Adrenal gland (tissue), 12 donors: ENCODE measurements around the gene CUL2. TPM values are rescaled to one million over a fixed set of nuclear protein-coding genes. Genes with fewer than 3 reads are reported as not detected.

Source experiments
- DNase-seq, 7 donors: peaks; one replicate each; pipeline ENCODE4 v3.0.0-alpha.2; 2019 to 2020
- H3K27ac ChIP-seq, 5 donors: fragments of 200-600 bp; sonication (generic) in 4 of 5; 1 replicate in 3 of 5; 2 replicates in 2 of 5; pipeline versions ENCODE4 v1.5.1 to v1.8.0; 2016 to 2020; ENCODE audit warnings: mild to moderate bottlenecking in 1 of 5
- H3K27me3 ChIP-seq: fragments of 200-600 bp; 2 replicates; pipeline ENCODE4 v1.8.0; 2021
- H3K36me3 ChIP-seq, 2 donors: fragments of 200-600 bp; replicated peaks in 1 of 2; 1 replicate in 1 of 2; 2 replicates in 1 of 2; pipeline versions ENCODE4 v1.5.1 to v1.8.0; 2018 to 2022
- H3K4me1 ChIP-seq, 2 donors: fragments of 200-600 bp; replicated peaks in 1 of 2; 1 replicate in 1 of 2; 2 replicates in 1 of 2; pipeline versions ENCODE4 v1.5.1 to v1.8.0; 2018 to 2021
- H3K4me3 ChIP-seq, 4 donors: fragments of 200-600 bp; sonication (generic) in 3 of 4; one replicate each; pipeline ENCODE4 v1.5.1; 2016 to 2018
- H3K9me3 ChIP-seq, 3 donors: fragments of 200-600 bp; sonication (generic) in 1 of 3; replicated peaks in 1 of 3; 1 replicate in 2 of 3; 2 replicates in 1 of 3; pipeline versions ENCODE4 v1.5.1 to v1.8.0; 2016 to 2021
- POLR2A ChIP-seq, 2 donors: fragments of 450-650 bp; IDR thresholded peaks; one replicate each; pipeline ENCODE4 v1.6.1; 2017; ENCODE audit warnings: antibody characterized with exemption in 2 of 2, mild to moderate bottlenecking in 2 of 2, moderate library complexity in 1 of 2
- WGBS, 4 donors: extraction: QIAGEN DNeasy Blood & Tissue Kit in 2 of 4; methylation state at CpG; one replicate each; pipeline versions ENCODE4 v1.1.5 to v1.1.7; 2013 to 2017; 5-methylcytosine and 5-hydroxymethylcytosine counted together
- intact Hi-C, 2 donors: fragments of 100-400 bp; cut with DNase I; formaldehyde crosslinking; loops; one replicate each; pipeline versions ENCODE4 v1.14.1 to v1.15.0; 2022 to 2023
- polyA plus RNA-seq, 3 donors: library from polyadenylated mRNA; stranded (reverse); fragments of 200-250 nt in 2 of 3; fragments of 350-450 nt in 1 of 3; fragmentation: Illumina TruSeq in 1 of 3; extraction: RNeasy Lipid Tissue Mini Kit (QIAGEN cat#74804) in 1 of 3; gene quantifications; one replicate each; pipeline ENCODE4 v1.2.3, GENCODE V29; 2013 to 2014
- total RNA-seq, 9 donors: library from RNA; depleted of rRNA in 4 of 9; stranded (reverse); fragments of >200 nt in 4 of 9; fragments of 120-200 nt in 1 of 9; fragmentation: NEBNext Ultra II Directional in 1 of 9; extraction: Animal tissue kit (Norgen Biotek cat#: 25700) in 1 of 9; gene quantifications; one replicate each; pipeline versions ENCODE4 v1.1.0 to v1.2.4, GENCODE V29; 2013 to 2023
- TF ChIP-seq, protein P1 (sequence below), 6 experiments: fragments of 450-650 bp in 4 of 6; fragments of 200-600 bp in 2 of 6; sonication (generic) in 1 of 6; IDR thresholded peaks; 1 replicate in 5 of 6; 2 replicates in 1 of 6; pipeline versions ENCODE4 v1.5.1 to v1.8.0; 2016 to 2021; ENCODE audit warnings: antibody characterized with exemption in 6 of 6, mild to moderate bottlenecking in 2 of 6, moderate library complexity in 1 of 6
- donor health status: healthy with polysubstance abuse.
- donor health status: Bipolar disorder and iron deficiency.
- donor health status: DM: yes; HTN: yes; CAD: no.
- donor health status: DM: no; HTN: no; CAD: no.
- donor health status: DM: no; HTN: no; CAD: no.
- donor health status: DM: yes; HTN: yes; CAD: no.

CUL2 gene
- total and polyA plus RNA-seq, 12 donors, result 6.2 to 52.2 (median 26.1) TPM

GRCh38 chr10:35127289-35127891 lies 37.2 kb upstream of the CUL2 start:
- peak; percentile 61 to 81 (median 69) for DNase-seq
- no peaks in the 10 kb centered on the region for H3K36me3 ChIP-seq
- no peaks in the 10 kb centered on the region for H3K27me3 ChIP-seq
- peak overlapping the region; percentile 55 to 93 (median 82) for H3K4me3 ChIP-seq
- intact Hi-C loops, result no loop called here
- TF ChIP-seq POLR2A (IDR thresholded peaks at IDR 0.05), result no peak
- TF ChIP-seq, protein P1, sequence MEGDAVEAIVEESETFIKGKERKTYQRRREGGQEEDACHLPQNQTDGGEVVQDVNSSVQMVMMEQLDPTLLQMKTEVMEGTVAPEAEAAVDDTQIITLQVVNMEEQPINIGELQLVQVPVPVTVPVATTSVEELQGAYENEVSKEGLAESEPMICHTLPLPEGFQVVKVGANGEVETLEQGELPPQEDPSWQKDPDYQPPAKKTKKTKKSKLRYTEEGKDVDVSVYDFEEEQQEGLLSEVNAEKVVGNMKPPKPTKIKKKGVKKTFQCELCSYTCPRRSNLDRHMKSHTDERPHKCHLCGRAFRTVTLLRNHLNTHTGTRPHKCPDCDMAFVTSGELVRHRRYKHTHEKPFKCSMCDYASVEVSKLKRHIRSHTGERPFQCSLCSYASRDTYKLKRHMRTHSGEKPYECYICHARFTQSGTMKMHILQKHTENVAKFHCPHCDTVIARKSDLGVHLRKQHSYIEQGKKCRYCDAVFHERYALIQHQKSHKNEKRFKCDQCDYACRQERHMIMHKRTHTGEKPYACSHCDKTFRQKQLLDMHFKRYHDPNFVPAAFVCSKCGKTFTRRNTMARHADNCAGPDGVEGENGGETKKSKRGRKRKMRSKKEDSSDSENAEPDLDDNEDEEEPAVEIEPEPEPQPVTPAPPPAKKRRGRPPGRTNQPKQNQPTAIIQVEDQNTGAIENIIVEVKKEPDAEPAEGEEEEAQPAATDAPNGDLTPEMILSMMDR (IDR thresholded peaks at IDR 0.05), result no peak
- peaks cover 6 to 49% of the 10 kb centered on the region in 2 donors for H3K4me1 ChIP-seq
- peak overlapping the region; percentile 99 to 100 (median 100) for H3K27ac ChIP-seq
- 0 to 1% (median 0%) methylated on average over 14 to 56 of the region's 56 CpGs for WGBS, 4 donors
- no peaks in the 10 kb centered on the region for H3K9me3 ChIP-seq

DNA sequence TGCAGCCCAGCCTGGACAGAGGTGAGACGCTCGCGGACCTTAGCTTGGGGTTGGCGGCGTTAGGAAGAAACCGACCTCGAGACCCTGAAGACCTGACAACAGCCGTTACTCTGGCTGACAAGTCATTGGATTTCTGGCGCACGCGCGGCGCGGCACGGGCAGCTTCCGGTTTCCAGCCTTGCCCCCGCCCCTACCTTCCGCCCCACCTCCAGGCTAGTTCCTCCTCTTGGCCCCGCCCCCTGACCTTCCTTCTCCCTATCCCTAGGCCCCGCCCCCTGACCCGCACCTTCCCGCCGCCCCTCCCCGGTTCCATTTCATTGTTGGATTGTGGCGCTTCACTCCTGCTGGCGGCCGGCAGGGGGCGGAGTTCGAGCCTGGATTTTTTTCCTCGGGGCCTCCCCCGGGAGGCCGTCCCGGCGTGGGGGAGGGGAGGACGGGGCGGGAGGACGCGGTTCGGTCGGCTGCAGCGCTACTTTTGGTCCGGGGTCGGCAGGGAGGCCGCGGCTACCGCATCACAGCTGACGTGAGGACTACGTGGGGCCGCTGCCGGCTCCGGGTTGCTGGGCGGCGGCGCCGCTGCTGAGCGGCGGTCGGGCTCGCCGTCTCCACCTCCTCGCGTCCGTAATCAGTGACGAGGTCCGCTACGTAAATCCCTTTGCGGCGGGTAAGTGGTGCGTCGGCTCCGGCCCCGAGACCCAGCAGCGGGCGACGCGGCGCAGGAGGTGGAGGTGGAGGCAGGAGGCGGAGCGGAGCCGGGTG lies 36.6 kb upstream of the CUL2 start, which contains the start of gene CREM:
TSS of gene CREM (plus strand) at position 317 of the 759 bp plus-strand sequence. CDS start 10,990 bp downstream, outside the sequence.
- H3K9me3 ChIP-seq, result no peaks in the 10 kb centered on the region
- peak within 1 kb of the TSS; percentile 55 to 93 (median 82) for H3K4me3 ChIP-seq
- intact Hi-C loops, result no loop called here
- peak within 1 kb of the TSS; percentile 99 to 100 (median 100) for H3K27ac ChIP-seq
- peaks cover 6 to 44% of the 10 kb centered on the region in 2 donors for H3K4me1 ChIP-seq
- WGBS, 4 donors, result 0 to 1% (median 0%) methylated on average over 15 to 80 of the region's 80 CpGs
- no peaks in the 10 kb centered on the region for H3K27me3 ChIP-seq
- peak; percentile 99 to 100 (median 100) for DNase-seq
- peak; percentile 100 for TF ChIP-seq POLR2A (IDR thresholded peaks at IDR 0.05)
- TF ChIP-seq, protein P1 (IDR thresholded peaks at IDR 0.05), result peak; percentile 75 to 98 (median 94)
- H3K36me3 ChIP-seq, result no peaks in the 10 kb centered on the region

- H3K27me3 ChIP-seq, result no peaks in the 10 kb centered on the region
- DNase-seq, result peak in 2 of 7 donors; percentile 40 to 65
- peaks cover 6 to 38% of the 10 kb centered on the region in 2 donors for H3K4me1 ChIP-seq
- H3K36me3 ChIP-seq, result no peaks in the 10 kb centered on the region
- no peaks in the 10 kb centered on the region for H3K9me3 ChIP-seq
- intact Hi-C loops, result no loop called here
- H3K27ac ChIP-seq, result peak overlapping the region; percentile 99 to 100 (median 100)
- no peak for TF ChIP-seq POLR2A (IDR thresholded peaks at IDR 0.05)
- TF ChIP-seq, protein P1 (IDR thresholded peaks at IDR 0.05), result no peak
- peak overlapping the region in 1 of 4 donors; percentile 88 for H3K4me3 ChIP-seq
- 73 to 88% (median 75%) methylated on average over 8 to 13 of the region's 13 CpGs for WGBS, 4 donors
These were observed 36.0 kb upstream of the CUL2 start for GRCh38 chr10:35126062-35126529.

DNA sequence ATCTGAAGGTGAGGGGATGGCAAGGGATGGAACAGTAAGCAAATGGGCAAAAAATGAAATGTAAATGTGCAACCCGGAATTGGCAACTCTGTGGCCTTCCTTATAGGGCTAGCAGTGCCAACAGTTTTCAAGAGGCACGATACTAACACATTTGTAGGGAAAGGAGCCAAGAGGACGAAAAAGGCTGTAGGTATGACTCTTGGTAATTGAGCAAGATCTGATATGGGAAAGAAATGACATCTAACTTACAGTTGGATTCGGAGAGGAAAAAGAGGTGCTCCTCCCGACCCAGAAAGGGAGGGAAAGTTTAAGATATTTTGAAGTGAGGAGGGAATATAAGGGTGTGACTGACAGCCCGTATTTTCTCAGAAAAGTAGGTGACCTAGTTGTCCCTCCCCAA lies 34.4 kb upstream of the CUL2 start:
- no peaks in the 10 kb centered on the region for H3K36me3 ChIP-seq
- peaks cover 6 to 23% of the 10 kb centered on the region in 2 donors for H3K4me1 ChIP-seq
- DNase-seq, result peak in 1 of 7 donors; percentile 11
- H3K27ac ChIP-seq, result no peak overlapping the region
- TF ChIP-seq POLR2A (IDR thresholded peaks at IDR 0.05), result no peak
- TF ChIP-seq, protein P1 (IDR thresholded peaks at IDR 0.05), result no peak
- WGBS, 4 donors, result 64 to 73% (median 68%) methylated on average over 6 of the region's 6 CpGs
- no peaks in the 10 kb centered on the region for H3K9me3 ChIP-seq
- intact Hi-C loops, result loop anchor here in 1 of 2 donors (5.0 kb wide), 1 partner anchor 98 kb away; no protein-coding TSS in a partner anchor
- H3K27me3 ChIP-seq, result no peaks in the 10 kb centered on the region
- no peak overlapping the region for H3K4me3 ChIP-seq
